Adrenal gland (tissue), 12 donors: ENCODE results near the gene BABAM2. TPM values are rescaled to one million over a fixed set of nuclear protein-coding genes. Genes with fewer than 3 reads are reported as not detected.

Experiments
- DNase-seq, 7 donors: peaks; one replicate each; pipeline ENCODE4 v3.0.0-alpha.2; 2019 to 2020
- H3K27ac ChIP-seq, 5 donors: fragments of 200-600 bp; sonication (generic) in 4 of 5; 1 replicate in 3 of 5; 2 replicates in 2 of 5; pipeline versions ENCODE4 v1.5.1 to v1.8.0; 2016 to 2020; ENCODE audit warnings: mild to moderate bottlenecking in 1 of 5
- H3K27me3 ChIP-seq: fragments of 200-600 bp; 2 replicates; pipeline ENCODE4 v1.8.0; 2021
- H3K36me3 ChIP-seq, 2 donors: fragments of 200-600 bp; replicated peaks in 1 of 2; 1 replicate in 1 of 2; 2 replicates in 1 of 2; pipeline versions ENCODE4 v1.5.1 to v1.8.0; 2018 to 2022
- H3K4me1 ChIP-seq, 2 donors: fragments of 200-600 bp; replicated peaks in 1 of 2; 1 replicate in 1 of 2; 2 replicates in 1 of 2; pipeline versions ENCODE4 v1.5.1 to v1.8.0; 2018 to 2021
- H3K4me3 ChIP-seq, 4 donors: fragments of 200-600 bp; sonication (generic) in 3 of 4; one replicate each; pipeline ENCODE4 v1.5.1; 2016 to 2018
- H3K9me3 ChIP-seq, 3 donors: fragments of 200-600 bp; sonication (generic) in 1 of 3; replicated peaks in 1 of 3; 1 replicate in 2 of 3; 2 replicates in 1 of 3; pipeline versions ENCODE4 v1.5.1 to v1.8.0; 2016 to 2021
- CTCF ChIP-seq, 6 experiments: fragments of 450-650 bp in 4 of 6; fragments of 200-600 bp in 2 of 6; sonication (generic) in 1 of 6; IDR thresholded peaks; 1 replicate in 5 of 6; 2 replicates in 1 of 6; pipeline versions ENCODE4 v1.5.1 to v1.8.0; 2016 to 2021; ENCODE audit warnings: antibody characterized with exemption in 6 of 6, mild to moderate bottlenecking in 2 of 6, moderate library complexity in 1 of 6
- POLR2A ChIP-seq, 2 donors: fragments of 450-650 bp; IDR thresholded peaks; one replicate each; pipeline ENCODE4 v1.6.1; 2017; ENCODE audit warnings: antibody characterized with exemption in 2 of 2, mild to moderate bottlenecking in 2 of 2, moderate library complexity in 1 of 2
- WGBS, 4 donors: extraction: QIAGEN DNeasy Blood & Tissue Kit in 2 of 4; methylation state at CpG; one replicate each; pipeline versions ENCODE4 v1.1.5 to v1.1.7; 2013 to 2017; 5-methylcytosine and 5-hydroxymethylcytosine counted together
- intact Hi-C, 2 donors: fragments of 100-400 bp; cut with DNase I; formaldehyde crosslinking; loops; one replicate each; pipeline versions ENCODE4 v1.14.1 to v1.15.0; 2022 to 2023
- polyA plus RNA-seq, 3 donors: library from polyadenylated mRNA; stranded (reverse); fragments of 200-250 nt in 2 of 3; fragments of 350-450 nt in 1 of 3; fragmentation: Illumina TruSeq in 1 of 3; extraction: RNeasy Lipid Tissue Mini Kit (QIAGEN cat#74804) in 1 of 3; gene quantifications; one replicate each; pipeline ENCODE4 v1.2.3, GENCODE V29; 2013 to 2014
- total RNA-seq, 9 donors: library from RNA; depleted of rRNA in 4 of 9; stranded (reverse); fragments of >200 nt in 4 of 9; fragments of 120-200 nt in 1 of 9; fragmentation: NEBNext Ultra II Directional in 1 of 9; extraction: Animal tissue kit (Norgen Biotek cat#: 25700) in 1 of 9; gene quantifications; one replicate each; pipeline versions ENCODE4 v1.1.0 to v1.2.4, GENCODE V29; 2013 to 2023
- donor health status: healthy with polysubstance abuse.
- donor health status: Bipolar disorder and iron deficiency.
- donor health status: DM: yes; HTN: yes; CAD: no.
- donor health status: DM: no; HTN: no; CAD: no.
- donor health status: DM: no; HTN: no; CAD: no.
- donor health status: DM: yes; HTN: yes; CAD: no.

Gene BABAM2
- total and polyA plus RNA-seq, 12 donors: 88.2 to 925 (median 357) TPM

- no peak overlapping the region for H3K27ac ChIP-seq
- H3K4me1 ChIP-seq: no peaks in the 10 kb centered on the region
- intact Hi-C loops: no loop called here
- no peaks in the 10 kb centered on the region for H3K27me3 ChIP-seq
- TF ChIP-seq POLR2A (IDR thresholded peaks at IDR 0.05) (no peak), CTCF (IDR thresholded peaks at IDR 0.05) (no peak)
- DNase-seq: no peak
- H3K9me3 ChIP-seq: no peaks in the 10 kb centered on the region
- 92 to 100% (median 99%) methylated on average over 1 of the region's 1 CpG for WGBS, 4 donors
- no peak overlapping the region for H3K4me3 ChIP-seq
- H3K36me3 ChIP-seq: no peaks in the 10 kb centered on the region
Measured at GRCh38 chr2:28210535-28210934, 320.0 kb downstream of the BABAM2 start.

- no peak for TF ChIP-seq POLR2A (IDR thresholded peaks at IDR 0.05)
- no peak for TF ChIP-seq CTCF (IDR thresholded peaks at IDR 0.05)
- intact Hi-C loops: no loop called here
- no peaks in the 10 kb centered on the region for H3K36me3 ChIP-seq
- H3K4me3 ChIP-seq: no peak overlapping the region
- no peak overlapping the region for H3K27ac ChIP-seq
- H3K9me3 ChIP-seq: no peaks in the 10 kb centered on the region
- H3K4me1 ChIP-seq: peaks cover 0 to 30% of the 10 kb centered on the region in 2 donors
- DNase-seq: no peak
- no peaks in the 10 kb centered on the region for H3K27me3 ChIP-seq
- 92 to 98% (median 94%) methylated on average over 2 of the region's 2 CpGs for WGBS, 4 donors
Measured at GRCh38 chr2:28216331-28216730, 325.8 kb downstream of the BABAM2 start.

- no peak overlapping the region for H3K27ac ChIP-seq
- no peaks in the 10 kb centered on the region for H3K36me3 ChIP-seq
- TF ChIP-seq POLR2A (IDR thresholded peaks at IDR 0.05) (no peak), CTCF (IDR thresholded peaks at IDR 0.05) (no peak)
- 79 to 87% (median 84%) methylated on average over 3 of the region's 3 CpGs for WGBS, 4 donors
- no peaks in the 10 kb centered on the region for H3K9me3 ChIP-seq
- DNase-seq: no peak
- peaks cover 0 to 30% of the 10 kb centered on the region in 2 donors for H3K4me1 ChIP-seq
- H3K27me3 ChIP-seq: no peaks in the 10 kb centered on the region
- intact Hi-C loops: no loop called here
- H3K4me3 ChIP-seq: no peak overlapping the region
Measured at GRCh38 chr2:28217042-28217740, 326.7 kb downstream of the BABAM2 start.

GRCh38 chr2:28219138-28219537 lies 328.6 kb downstream of the BABAM2 start:
- H3K4me3 ChIP-seq: no peak overlapping the region
- peaks cover 0 to 30% of the 10 kb centered on the region in 2 donors for H3K4me1 ChIP-seq
- no peak for DNase-seq
- H3K36me3 ChIP-seq: no peaks in the 10 kb centered on the region
- TF ChIP-seq POLR2A (IDR thresholded peaks at IDR 0.05) (no peak), CTCF (IDR thresholded peaks at IDR 0.05) (no peak)
- no peak overlapping the region for H3K27ac ChIP-seq
- WGBS, 4 donors: 73 to 84% (median 81%) methylated on average over 4 of the region's 4 CpGs
- H3K27me3 ChIP-seq: no peaks in the 10 kb centered on the region
- intact Hi-C loops: no loop called here
- H3K9me3 ChIP-seq: no peaks in the 10 kb centered on the region
